ENCODE measurements around the gene ADCY5.

DNA sequence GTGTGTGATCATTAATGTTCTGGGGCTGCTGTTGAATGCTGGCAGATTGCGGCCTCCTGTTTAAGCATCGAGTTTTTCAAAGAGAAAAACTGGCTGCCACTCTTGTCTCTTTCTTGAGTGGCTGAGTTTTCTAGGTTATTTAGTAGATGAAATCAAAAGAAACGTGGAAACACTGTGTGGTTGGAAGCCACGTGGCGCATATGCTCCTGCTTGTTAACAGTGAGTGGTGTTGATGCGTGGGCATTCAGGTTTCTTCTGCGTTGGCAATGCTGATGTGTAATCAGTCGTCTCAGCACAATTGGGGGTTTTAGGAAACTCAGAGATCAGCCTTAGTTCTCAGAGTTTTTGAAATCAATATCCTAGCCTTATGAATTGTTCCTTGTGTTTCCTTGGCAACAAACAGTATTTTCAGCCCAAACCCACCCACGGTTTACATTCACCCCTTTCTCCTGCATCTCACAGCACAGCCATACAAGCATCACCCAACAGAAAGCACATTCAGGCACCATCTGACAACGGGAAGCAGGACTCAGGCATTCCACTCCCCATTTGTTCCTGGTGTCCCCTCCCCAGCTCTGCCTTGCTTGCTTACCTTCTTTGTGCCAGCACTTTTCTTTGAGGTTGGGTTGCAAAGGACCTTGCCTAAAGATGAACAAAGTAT is 172.4 kb downstream of the ADCY5 start:
- TF ChIP-seq, protein P1, sequence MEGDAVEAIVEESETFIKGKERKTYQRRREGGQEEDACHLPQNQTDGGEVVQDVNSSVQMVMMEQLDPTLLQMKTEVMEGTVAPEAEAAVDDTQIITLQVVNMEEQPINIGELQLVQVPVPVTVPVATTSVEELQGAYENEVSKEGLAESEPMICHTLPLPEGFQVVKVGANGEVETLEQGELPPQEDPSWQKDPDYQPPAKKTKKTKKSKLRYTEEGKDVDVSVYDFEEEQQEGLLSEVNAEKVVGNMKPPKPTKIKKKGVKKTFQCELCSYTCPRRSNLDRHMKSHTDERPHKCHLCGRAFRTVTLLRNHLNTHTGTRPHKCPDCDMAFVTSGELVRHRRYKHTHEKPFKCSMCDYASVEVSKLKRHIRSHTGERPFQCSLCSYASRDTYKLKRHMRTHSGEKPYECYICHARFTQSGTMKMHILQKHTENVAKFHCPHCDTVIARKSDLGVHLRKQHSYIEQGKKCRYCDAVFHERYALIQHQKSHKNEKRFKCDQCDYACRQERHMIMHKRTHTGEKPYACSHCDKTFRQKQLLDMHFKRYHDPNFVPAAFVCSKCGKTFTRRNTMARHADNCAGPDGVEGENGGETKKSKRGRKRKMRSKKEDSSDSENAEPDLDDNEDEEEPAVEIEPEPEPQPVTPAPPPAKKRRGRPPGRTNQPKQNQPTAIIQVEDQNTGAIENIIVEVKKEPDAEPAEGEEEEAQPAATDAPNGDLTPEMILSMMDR (IDR thresholded peaks at IDR 0.05) = no peak
- TF ChIP-seq POLR2A (IDR thresholded peaks at IDR 0.05) = no peak

Data from lower leg skin (tissue), 3 donors.